ENCODE measurements around the gene ERC2.

Gene ERC2

GRCh38 chr3:55480911-55481743 lies 987.1 kb downstream of the ERC2 start:
- peak in 1 of 3 donors; percentile 23 for DNase-seq

GRCh38 chr3:55477306-55478303 lies 990.7 kb downstream of the ERC2 start:
- DNase-seq, result no peak

DNA sequence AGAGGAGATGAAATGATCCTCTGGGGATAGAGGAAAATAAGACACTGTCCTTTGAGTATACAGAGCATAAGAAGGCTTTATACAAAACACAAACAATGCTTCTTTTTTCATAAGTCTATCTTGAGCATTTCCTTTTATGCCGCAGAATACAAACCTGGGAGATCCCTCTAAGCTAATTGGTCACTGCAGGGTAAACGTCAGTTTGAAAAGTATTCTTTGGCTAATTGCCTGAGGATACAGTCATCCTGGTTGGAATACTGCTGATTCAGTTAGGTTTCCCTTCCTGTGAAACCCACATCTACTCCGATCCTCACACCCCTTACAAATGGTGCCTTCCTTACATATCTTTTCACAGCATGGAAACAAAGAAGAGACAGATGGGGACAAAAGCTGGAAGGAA lies 991.8 kb downstream of the ERC2 start:
- DNase-seq, result no peak

DNA sequence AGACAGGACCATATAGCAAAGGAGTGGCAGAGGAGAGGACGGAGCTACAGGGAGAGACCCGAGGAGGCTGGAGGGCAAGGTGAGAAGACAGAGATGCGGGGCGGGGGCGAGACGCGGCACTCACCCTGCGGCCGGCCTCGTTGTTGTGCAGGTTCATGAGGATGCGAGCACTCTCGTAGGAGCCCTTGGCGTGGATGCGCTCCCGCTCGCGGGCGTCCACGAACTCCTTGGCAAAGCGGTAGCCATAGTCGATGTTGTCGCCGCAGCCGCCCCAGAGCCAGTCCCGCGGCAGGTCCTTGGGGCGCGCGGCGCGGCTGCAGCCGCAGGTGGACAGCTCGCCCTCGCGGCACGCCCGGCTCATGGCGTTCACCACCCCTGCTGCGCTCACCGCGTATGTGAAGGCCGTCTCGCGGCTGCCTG lies 994.0 kb downstream of the ERC2 start:
- no peak for DNase-seq

- no peak for DNase-seq
These were observed 994.5 kb downstream of the ERC2 start for GRCh38 chr3:55473788-55474187.

DNA sequence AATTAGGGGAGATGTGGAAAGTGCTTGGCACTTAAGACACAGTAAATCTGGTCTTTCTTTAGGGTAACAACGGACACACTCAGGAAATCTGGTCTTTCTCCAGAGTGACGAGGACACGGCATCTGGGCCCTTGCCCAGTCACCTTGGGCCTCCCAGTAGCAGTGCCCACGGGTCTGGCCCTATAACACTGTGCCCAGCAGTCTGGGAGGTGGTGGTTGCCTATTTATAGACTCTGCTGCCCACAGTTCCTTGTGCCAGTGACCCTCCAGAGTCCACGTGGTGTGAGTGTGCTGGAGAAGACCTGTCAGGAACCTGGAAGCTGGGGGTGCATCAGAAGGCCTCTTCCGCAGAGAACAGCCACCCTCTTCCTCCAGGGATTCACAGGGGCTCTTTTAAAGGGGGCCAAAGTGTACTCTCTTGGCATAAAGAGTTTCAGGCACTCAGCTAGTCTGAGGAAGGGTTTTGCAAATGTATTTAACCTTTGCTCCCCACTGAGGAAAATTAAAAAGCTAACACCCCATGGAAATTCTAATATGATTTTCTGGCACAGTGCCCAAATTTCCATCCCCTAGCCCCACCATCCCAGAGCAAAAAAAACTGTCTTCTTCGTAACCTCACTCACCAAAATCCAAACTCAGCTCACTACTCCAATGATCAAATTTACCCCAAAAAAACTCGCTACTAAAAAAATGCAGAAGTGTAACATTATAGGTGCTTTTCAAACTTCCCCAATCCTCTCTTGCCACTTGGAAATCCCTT lies 996.6 kb downstream of the ERC2 start:
- peak in 2 of 3 donors; percentile 26 to 32 for DNase-seq

GRCh38 chr3:55471084-55471483 lies 997.2 kb downstream of the ERC2 start:
- no peak for DNase-seq

GRCh38 chr3:55469957-55470526 lies 998.2 kb downstream of the ERC2 start:
- no peak for DNase-seq

GRCh38 chr3:55468251-55468650 lies 1000.0 kb downstream of the ERC2 start:
- DNase-seq, result no peak

- DNase-seq, result no peak
These were observed 1001.2 kb downstream of the ERC2 start for GRCh38 chr3:55467099-55467498.

GRCh38 chr3:55466526-55466925 lies 1001.7 kb downstream of the ERC2 start:
- DNase-seq, result no peak

DNA sequence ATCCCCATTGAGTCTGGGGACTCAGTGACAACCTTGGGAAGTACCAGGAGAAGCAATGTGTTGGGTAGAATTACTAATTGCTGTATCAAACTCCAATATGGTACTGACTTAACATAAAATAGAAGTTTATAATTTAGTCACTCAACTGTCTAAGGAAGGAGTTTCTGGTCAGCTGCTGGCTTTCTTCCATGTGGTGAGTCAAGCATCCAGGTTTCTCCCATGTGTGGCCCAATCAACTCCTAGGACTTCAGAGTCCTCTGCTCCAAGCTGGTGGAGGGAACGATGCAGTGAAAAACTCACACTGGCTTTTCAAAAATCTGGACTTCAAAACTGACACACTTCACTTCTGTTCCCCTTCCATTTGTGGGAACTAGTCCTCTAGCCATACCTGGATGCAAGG lies 1006.4 kb downstream of the ERC2 start:
- DNase-seq, result no peak

DNA sequence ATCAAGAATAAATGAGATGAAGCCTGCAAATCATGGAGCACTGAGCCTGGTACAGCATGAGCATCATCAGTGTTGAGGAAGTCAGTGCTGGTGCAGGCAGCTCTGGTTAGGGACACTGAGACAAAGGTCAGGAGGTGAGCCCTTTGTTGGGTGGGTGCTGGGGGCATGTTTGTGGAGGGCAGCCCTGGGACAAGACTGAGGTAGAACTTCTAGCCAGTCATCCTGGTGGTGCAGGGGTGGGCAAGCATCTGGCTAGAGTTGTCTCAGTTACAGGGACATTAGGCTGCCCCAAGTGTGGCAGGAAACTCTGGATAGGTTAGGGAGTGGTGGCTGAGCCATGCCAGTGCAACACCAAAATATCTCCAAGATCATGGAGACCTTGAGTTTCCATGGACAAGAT lies 1008.4 kb downstream of the ERC2 start:
- DNase-seq, result no peak
